Endothelial cell of umbilical vein (primary cell): ENCODE results near the gene SYT11.

ENCODE experiments used
- EZH2 ChIP-seq: IDR thresholded peaks from 2 replicates; pipeline ENCODE4 v1.6.1; 2012; ENCODE audit warnings: borderline replicate concordance, low read depth, mild to moderate bottlenecking, moderate library complexity, low read length, inconsistent platforms; ENCODE audit not compliant: severe bottlenecking
- GATA2 ChIP-seq: IDR thresholded peaks from 2 replicates; pipeline ENCODE4 v1.7.0; 2011; ENCODE audit warnings: low read depth, mild to moderate bottlenecking, moderate library complexity, mixed read lengths, low read length; ENCODE audit not compliant: insufficient read length, insufficient read depth
- POLR2A ChIP-seq: IDR thresholded peaks from 2 replicates; pipeline ENCODE4 v1.6.1; 2012; ENCODE audit warnings: low read depth, mild to moderate bottlenecking, control low read depth, low read length
- POLR2AphosphoS5 ChIP-seq: IDR thresholded peaks from 2 replicates; pipeline ENCODE4 v1.6.1; 2012; ENCODE audit warnings: low read depth, mild to moderate bottlenecking, control low read depth, low read length, moderate library complexity; ENCODE audit not compliant: insufficient read depth
- TF ChIP-seq, protein P1 (sequence below), 2 donors: IDR thresholded peaks; 1 replicate in 1 of 2; 2 replicates in 1 of 2; pipeline ENCODE4 v1.5.1; 2011; ENCODE audit warnings: low read length in 2 of 2, mild to moderate bottlenecking in 2 of 2, moderate library complexity in 2 of 2, control low read depth in 1 of 2, inconsistent platforms in 1 of 2, low read depth in 1 of 2; ENCODE audit not compliant: insufficient read depth in 1 of 2; ENCODE audit errors: extremely low read depth in 1 of 2

GRCh38 chr1:155880251-155880650 lies 20.9 kb downstream of the SYT11 start:
- TF ChIP-seq POLR2A (no peak), EZH2 (no peak), POLR2AphosphoS5 (no peak), GATA2 (no peak)
- TF ChIP-seq, protein P1, sequence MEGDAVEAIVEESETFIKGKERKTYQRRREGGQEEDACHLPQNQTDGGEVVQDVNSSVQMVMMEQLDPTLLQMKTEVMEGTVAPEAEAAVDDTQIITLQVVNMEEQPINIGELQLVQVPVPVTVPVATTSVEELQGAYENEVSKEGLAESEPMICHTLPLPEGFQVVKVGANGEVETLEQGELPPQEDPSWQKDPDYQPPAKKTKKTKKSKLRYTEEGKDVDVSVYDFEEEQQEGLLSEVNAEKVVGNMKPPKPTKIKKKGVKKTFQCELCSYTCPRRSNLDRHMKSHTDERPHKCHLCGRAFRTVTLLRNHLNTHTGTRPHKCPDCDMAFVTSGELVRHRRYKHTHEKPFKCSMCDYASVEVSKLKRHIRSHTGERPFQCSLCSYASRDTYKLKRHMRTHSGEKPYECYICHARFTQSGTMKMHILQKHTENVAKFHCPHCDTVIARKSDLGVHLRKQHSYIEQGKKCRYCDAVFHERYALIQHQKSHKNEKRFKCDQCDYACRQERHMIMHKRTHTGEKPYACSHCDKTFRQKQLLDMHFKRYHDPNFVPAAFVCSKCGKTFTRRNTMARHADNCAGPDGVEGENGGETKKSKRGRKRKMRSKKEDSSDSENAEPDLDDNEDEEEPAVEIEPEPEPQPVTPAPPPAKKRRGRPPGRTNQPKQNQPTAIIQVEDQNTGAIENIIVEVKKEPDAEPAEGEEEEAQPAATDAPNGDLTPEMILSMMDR (IDR thresholded peaks at IDR 0.05; ENCODE audit: extremely low read depth in 1 of 2, insufficient read depth in 1 of 2, low read depth in 1 of 2, low read length in 2 of 2) = no peak
